ENCODE measurements around the gene ADH5.
A peak's percentile ranks its signal among the peaks of the same experiment; 100 is the strongest.
"Not testable (repeated sequence)": the region's sequence is repeated elsewhere in the genome, so short reads cannot be mapped to it uniquely, and the experiment has no call there.

The ADH5 gene

GRCh38 chr4:99088481-99089365, at the start of gene ADH5:
TSS of gene ADH5 (minus strand) at chr4:99088788. CDS start at chr4:99088700, 88 bp downstream.
- DNase-seq (ENCODE audit: low read depth): peak; percentile 87

- no peak for DNase-seq (ENCODE audit: low read depth)
Observed at GRCh38 chr4:99136329-99136728, 47.7 kb upstream of the ADH5 start.

GRCh38 chr4:99135541-99136162, 47.1 kb upstream of the ADH5 start:
- peak; percentile 39 for DNase-seq (ENCODE audit: low read depth)

GRCh38 chr4:99134586-99134985, 46.0 kb upstream of the ADH5 start:
- peak; percentile 13 for DNase-seq (ENCODE audit: low read depth)

- no peak for DNase-seq (ENCODE audit: low read depth)
Observed at GRCh38 chr4:99131378-99131777, 42.8 kb upstream of the ADH5 start.

- no peak for DNase-seq (ENCODE audit: low read depth)
Observed at GRCh38 chr4:99126376-99126775, 37.8 kb upstream of the ADH5 start.

GRCh38 chr4:99121008-99121407, 32.4 kb upstream of the ADH5 start:
- DNase-seq (ENCODE audit: low read depth): no peak

- no peak for DNase-seq (ENCODE audit: low read depth)
Observed at GRCh38 chr4:99120501-99120900, 31.9 kb upstream of the ADH5 start.

GRCh38 chr4:99117876-99118693, 29.5 kb upstream of the ADH5 start:
- DNase-seq (ENCODE audit: low read depth): peak; percentile 36

GRCh38 chr4:99117122-99117841, 28.7 kb upstream of the ADH5 start:
- not testable (repeated sequence) for DNase-seq (ENCODE audit: low read depth)

GRCh38 chr4:99109286-99109685, 20.7 kb upstream of the ADH5 start:
- DNase-seq (ENCODE audit: low read depth): not testable (repeated sequence)

GRCh38 chr4:99104153-99104552, 15.6 kb upstream of the ADH5 start:
- DNase-seq (ENCODE audit: low read depth): peak; percentile 21

GRCh38 chr4:99103166-99103565, 14.6 kb upstream of the ADH5 start:
- DNase-seq (ENCODE audit: low read depth): no peak

- DNase-seq (ENCODE audit: low read depth): peak; percentile 11
Observed at GRCh38 chr4:99102634-99103033, 14.0 kb upstream of the ADH5 start.

- DNase-seq (ENCODE audit: low read depth): peak; percentile 48
Observed at GRCh38 chr4:99100876-99101275, 12.3 kb upstream of the ADH5 start.

GRCh38 chr4:99099814-99100213, 11.2 kb upstream of the ADH5 start:
- DNase-seq (ENCODE audit: low read depth): peak; percentile 57

- no peak for DNase-seq (ENCODE audit: low read depth)
Observed at GRCh38 chr4:99099311-99099710, 10.7 kb upstream of the ADH5 start.

GRCh38 chr4:99091841-99092240, 3.3 kb upstream of the ADH5 start:
- DNase-seq (ENCODE audit: low read depth): not testable (repeated sequence)

GRCh38 chr4:99091216-99091575, 2.6 kb upstream of the ADH5 start:
- peak; percentile 18 for DNase-seq (ENCODE audit: low read depth)

GRCh38 chr4:99090481-99091215, 2.1 kb upstream of the ADH5 start:
- DNase-seq (ENCODE audit: low read depth): peak; percentile 52

GRCh38 chr4:99088023-99088449, 552 bp downstream of the ADH5 start:
- DNase-seq (ENCODE audit: low read depth): peak; percentile 80

Measured in EH (cell line).